ENCODE results near the gene PTP4A2. TPM values are rescaled to one million over a fixed set of nuclear protein-coding genes. Genes with fewer than 3 reads are reported as not detected.

Gene PTP4A2
- total RNA-seq, 1 donor from 2014 or later: 298 TPM

DNA sequence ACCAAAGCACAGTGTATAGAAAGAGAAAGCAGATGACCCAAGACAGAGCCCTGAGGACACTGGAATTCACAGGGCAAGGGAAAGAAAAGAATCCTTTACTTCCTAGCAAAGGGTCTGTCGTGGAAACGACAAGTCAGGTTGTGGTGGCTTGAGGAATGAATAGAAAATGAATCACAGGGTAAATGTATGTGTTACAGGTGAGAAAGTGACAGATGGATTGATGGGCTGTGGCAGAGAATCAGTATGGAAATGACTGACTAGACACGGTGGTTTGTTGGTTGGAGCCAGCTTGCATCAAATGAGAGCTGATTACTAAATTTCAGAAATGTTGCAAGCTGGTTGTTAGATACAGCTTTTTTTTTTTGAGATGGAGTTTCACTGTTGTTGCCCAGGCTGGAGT, 46.9 kb downstream of the PTP4A2 start:
- DNase-seq (ENCODE audit: low read depth): no peak

DNA sequence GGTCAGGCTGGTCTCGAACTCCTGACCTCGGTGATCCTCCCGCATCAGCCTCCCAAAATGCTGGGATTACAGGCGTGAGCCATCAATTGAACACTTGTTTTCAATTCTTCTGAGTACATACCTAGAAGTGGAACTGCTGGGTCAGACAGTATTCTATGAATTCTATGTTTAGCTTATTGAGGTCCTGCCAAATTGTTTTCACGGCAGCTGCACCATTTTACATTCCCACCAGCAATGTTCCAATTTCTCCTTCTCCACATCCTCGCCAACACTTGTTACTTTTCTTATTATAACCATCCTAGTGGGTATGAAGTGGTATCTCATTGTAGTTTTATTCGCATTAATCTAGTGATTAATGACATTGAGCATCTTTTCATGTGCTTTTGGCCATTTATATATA, 49.9 kb downstream of the PTP4A2 start:
- DNase-seq (ENCODE audit: low read depth): peak; percentile 78

DNA sequence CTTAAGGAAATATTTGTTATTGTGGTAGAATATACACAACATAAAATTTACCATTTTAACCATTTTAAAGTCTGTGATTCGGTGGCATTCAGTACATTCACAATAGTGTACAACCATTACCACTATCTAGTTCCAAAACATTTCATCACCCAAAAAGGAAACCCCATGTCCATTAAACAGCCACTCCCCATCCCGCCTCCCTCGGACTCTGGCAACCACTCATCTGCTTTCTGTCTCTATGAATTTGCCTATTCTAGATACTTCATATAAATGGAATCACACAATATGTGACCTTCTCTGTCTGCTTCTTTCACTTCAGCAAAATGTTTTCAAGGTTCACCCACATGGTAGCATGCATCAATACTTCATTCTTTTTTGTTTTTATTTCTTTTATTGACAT, 51.3 kb downstream of the PTP4A2 start:
- DNase-seq (ENCODE audit: low read depth): no peak

DNA sequence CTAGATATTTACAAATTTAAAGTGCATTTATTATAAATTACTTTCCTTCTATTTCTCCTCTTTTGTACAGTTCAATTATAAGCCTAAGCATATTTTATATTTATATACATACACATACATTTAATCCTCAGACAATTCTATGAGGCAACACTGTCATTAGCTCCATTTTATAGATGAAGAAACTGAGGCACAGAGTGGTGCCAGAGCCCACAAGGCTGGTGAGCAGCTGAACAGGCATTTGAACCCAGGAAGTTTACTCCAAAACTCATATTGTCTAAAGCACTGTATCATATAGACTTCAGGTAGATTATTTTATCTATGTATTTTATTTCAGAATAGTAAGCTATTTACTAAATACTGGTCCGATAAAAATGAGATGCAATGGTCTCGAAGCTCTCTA, 52.3 kb downstream of the PTP4A2 start:
- DNase-seq (ENCODE audit: low read depth): no peak

DNA sequence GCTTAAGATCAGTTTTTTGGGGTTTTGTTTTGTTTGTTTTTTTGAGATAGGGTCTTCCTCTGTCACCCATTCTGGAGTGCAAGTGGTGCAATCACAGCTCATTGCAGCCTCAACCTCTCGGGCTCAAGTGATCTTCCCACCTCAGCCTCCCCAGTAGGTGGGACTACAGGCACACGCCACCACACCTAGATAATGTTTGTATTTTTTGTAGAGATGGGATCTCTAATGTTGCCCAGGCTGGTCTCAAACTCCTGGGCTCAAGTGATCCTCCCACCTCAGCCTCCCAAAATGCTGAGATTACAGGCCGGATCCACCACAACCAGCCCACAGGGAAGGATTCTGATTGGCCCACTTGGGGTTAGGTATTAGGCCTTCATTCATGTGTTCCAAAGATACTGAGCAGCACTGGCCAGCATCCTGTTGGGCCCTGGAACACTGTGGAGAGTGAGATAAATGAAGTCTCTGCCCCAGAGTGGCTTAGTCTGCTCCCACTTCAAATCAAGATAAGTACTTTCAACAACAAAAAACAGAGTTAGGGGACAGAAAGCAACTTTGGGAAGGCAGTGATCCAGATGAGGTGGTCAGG, 54.7 kb downstream of the PTP4A2 start:
- no peak for DNase-seq (ENCODE audit: low read depth)

DNA sequence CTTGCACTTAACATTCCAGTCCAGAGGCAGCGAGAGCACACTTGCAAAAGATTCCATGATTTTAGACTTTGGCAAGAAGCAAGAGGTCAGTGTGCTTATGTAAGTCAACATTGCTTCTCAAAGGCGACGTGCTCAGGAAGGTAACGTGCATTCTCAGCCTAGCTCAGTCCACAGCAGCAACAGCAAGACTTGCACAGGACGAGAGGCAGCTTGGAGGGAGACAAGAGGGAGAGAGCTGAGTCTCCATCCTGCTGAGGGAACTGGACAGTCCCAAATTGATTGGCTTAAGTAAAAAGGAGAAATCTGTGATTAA, 56.5 kb downstream of the PTP4A2 start:
- DNase-seq (ENCODE audit: low read depth): no peak

DNA sequence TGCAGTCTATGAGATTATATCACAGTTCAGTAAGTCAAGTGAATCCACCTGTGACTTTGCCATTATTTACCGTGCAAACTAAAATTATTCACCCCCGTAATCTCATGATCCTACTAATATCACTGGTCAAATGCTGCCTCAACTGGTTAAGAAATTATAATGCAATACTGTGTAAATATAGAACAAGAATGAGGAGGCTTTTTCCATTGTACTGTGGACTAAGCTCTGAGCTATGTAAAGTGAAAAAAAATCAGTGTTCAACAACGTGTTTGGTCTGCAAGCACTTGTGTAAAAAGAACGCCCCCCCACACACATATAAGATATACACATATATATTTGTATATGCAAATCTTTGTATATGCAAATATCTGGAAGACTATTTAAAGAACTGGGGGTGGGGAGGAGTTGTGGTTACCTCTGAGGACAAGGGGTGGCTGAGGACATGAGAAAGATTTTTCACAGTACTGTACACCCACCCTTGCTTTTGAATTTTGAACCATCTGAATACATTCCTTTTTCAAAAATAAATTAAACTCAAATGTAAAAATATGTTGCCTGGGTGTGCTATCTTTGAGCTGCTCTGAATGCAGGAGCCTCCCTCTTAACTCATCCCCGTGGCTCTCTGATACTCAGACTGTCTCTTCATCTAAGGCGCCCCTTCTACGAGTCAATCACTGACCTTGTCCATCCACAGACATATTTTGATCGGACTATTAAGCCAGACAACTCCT, 57.0 kb downstream of the PTP4A2 start:
- no peak for DNase-seq (ENCODE audit: low read depth)

DNA sequence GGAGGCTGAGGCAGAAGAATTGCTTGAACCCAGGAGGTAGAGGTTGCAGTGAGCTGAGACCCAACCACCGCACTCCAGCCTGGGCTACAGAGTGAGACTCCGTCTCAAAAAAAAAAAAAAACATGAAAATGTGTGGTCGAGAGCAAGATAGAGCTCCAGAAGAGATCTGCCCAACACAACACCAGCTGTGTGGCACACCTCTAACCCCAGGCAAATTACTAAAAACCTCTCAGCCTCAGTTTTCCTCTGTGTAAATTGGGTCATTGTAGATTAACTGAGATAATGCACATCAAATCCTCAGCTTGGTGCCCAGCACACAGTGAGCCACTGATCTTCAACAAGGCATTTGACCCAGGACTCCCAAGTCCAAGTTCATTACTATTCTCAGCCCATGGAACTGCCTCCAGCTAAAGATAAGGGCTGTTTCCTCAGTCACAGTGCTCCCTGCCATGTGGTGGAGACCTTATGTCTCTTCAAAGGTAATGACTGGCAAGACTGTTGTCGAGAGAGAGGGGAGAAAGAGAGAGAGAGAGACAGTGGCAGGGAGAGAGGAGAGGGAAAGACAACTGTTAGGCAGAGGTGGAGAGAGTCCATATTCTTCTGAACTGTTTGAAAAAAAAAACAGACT, 58.1 kb downstream of the PTP4A2 start:
- no peak for DNase-seq (ENCODE audit: low read depth)

DNA sequence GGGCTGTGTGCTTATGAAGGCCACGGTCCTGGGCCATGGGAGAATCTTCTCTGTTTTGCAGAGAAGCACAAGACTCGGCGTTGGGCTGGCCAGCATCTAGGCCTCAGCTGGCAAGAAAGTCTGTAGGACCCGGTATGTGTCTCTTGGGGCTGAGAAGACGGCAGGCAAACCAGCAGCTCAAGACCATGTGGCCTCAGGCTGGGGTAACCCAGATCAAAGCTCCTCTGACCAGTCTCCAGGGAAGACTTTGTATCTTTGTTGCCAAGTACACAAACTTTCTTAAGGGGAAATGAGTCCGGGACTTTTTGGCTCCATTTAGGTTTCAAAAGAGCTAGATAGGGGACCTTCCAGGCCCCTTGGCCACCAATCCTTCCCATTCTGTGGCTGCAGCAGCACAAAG, 60.1 kb downstream of the PTP4A2 start:
- no peak for DNase-seq (ENCODE audit: low read depth)

DNA sequence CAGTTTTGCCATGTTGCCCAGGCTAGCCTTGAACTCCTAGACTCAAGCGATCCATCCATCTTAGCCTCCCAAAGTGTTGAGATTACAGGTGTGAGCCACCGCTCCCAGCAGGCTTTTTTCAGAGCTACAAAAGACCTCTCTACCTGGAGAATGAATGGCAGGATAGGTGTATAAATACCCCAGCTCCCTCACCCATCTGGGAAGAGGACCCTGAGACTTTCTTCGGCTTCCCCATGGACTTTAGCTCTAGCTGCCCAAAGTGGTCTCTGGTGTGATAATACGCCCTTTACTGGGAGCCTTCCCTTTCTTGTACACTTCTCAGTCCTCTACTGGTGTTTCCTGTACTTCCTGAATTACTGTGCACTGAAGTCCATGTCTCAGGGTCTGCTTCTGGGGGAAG, 60.6 kb downstream of the PTP4A2 start:
- DNase-seq (ENCODE audit: low read depth): no peak

DNA sequence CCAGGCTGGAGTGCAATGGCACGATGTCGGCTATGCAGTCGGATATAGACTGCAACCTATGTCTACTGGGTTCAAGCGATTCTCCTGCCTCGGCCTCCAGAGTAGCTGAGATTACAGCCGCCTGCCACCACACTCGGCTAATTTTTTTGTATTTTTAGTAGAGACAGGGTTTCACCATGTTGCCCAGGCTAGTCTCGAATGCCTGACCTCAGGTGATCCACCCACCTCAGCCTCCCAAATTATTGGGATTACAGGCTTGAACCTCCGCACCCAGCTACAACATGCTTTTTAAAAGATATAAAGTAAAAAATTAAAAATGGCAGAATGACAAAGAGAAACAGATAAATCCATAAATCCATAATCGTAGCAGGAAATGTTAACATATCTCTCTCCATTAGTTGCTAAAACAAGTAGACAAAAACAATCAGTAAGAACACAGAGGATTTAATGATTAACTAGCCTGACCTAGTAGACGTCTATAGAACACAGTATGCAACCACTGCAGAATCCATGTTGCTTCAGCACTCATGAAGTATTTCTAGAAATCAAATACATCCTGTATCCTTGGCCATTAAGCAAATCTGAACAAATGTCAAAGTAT, 62.4 kb downstream of the PTP4A2 start:
- no peak for DNase-seq (ENCODE audit: low read depth)

DNA sequence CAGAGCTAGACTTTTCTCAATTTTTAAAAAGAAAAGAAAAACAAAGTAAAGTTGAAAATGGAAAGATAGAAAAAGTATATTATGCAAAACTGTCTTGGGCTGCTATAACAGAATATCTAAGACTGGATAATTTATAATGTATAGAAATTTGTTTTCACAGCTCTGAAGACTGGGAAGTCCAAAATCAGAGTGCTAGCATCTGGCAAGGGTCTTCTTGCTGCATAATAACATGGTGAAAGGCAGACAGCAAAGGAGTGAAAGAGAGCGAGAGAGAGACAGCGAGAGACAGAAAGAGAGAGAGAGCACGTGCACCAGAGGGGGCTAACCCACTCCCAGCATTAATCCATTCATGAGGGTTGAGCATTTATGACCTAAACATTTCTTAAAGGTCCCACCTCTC, 63.2 kb downstream of the PTP4A2 start:
- DNase-seq (ENCODE audit: low read depth): no peak

DNA sequence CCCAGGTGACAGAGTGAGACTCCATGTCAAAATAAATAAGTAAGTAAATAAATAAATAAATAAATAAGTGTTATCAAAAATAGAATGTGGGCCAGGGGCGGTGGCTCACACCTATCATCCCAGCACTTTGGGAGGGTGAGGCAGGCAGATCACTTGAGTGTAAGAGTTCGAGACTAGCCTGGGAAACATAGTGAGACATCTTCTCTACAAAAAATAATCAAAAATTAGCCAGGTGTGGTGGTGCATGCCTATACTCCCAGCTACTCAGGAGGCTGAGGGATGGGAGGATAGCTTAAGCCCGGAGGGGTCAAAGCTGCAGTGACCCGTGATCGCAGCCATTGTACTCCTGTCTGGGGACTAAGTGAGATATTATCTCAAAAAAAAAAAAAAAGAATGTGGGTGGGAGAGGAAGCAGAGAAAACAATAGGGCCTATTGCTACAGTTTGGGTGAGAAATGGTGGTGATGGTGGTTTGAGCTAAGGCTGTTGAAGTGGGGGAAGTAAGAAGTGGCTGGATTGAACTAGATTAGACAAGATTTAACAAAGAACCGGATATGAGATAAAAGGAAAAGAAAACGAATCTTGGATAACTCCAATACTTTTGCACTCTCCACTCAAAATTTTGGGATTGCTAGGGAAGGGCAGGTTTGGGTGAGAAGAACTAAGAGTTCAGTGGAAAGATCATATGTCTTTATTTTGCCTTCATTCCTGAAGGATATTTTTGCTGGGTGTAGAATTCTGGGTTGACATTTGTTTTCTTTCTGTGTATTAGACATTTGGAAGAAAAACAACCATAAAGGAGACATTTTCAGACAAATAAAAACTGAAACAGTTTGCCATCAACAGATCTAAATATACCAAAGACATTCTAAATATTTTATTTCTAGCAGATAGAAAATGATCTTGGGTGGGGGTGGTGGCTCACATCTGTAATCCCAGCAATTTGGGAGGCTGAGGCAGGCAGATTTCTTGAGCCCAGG, 65.2 kb downstream of the PTP4A2 start:
- DNase-seq (ENCODE audit: low read depth): no peak

DNA sequence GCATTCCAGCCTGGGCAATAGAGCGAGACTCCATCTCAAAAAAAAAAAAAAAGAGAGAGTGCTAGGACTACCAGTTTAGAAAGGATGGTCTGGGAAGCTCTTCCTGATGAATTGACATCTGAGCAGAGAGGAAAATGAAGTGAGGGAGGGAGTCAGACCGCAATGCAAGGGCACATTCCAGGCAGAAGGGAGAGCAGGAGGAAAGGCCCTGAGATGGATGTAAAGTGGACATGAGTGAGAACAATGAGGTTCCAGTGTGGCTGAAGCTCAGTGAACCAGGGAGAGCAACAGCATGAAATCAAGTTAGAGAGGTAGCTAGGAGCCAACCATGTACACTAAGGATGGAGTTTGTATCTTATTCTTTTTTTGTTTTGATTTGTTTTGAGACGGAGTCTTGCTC, 66.5 kb downstream of the PTP4A2 start:
- no peak for DNase-seq (ENCODE audit: low read depth)

DNA sequence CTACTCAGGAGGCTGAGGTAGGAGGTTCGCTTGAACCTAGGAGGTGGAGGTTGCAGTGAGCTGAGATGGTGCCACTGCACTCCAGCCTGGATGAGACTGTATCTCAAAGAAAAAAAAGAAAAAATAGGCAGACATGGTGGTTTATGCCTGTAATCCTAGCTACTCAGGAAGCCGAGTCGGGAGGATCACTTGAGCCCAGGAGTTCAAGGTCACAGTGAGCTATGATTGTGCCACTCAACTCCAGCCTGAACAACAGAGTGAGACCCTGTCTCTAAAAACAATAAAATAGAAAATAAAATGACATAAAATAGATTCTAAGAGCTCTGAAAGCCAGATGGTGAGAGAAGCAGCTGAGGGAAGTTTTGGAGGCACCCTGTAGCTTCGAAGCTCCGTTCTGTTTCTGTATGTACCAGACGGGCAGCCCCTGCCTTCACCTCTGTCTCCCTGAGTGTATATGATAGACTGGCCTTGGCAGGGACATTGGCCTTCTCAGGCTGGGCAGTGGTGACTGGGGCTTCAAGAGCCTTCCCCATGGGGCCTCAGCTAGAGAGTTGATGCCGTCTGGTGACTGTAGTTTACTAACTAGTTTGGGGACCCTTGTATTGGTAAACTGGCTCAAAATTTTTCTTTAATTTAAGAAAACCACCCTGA, 68.0 kb downstream of the PTP4A2 start:
- no peak for DNase-seq (ENCODE audit: low read depth)

DNA sequence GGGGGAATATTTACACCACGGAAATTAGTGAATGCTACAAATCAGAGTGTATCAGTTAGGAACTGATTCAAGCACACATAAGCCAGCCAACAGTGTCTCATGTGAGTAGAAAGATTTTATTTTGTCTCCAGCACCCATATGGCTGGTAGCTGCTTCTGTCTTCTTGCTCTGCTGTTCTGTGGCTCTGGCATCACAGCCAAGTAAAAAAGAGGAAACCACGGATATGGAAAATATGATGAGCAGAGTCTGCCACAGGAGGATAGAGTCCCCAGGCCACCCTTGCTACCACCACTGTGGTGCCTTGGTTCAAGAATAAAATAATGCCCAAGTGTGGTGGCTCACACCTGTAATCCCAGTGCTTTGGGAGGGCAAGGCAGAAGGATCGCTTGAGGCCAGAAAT, 68.7 kb downstream of the PTP4A2 start:
- no peak for DNase-seq (ENCODE audit: low read depth)

DNA sequence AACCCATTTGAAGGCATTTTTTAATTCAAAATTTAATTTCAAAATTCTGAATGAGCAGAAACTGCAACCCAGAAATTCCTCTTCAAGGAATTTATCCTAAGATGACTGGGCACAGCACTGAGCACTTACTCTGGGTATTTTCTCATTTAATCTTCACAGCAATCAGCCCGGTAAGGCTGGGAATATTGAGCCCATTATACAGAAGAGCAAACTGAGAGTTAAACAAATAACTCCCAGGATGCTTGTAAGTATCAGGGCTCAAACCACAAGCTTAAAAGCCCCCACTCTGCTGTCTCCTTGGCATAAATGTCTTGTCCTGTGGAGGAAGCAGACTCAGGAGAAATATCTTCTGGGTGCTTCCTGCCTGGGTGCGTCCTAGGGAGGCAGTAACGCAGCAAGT, 69.3 kb downstream of the PTP4A2 start:
- DNase-seq (ENCODE audit: low read depth): no peak

DNA sequence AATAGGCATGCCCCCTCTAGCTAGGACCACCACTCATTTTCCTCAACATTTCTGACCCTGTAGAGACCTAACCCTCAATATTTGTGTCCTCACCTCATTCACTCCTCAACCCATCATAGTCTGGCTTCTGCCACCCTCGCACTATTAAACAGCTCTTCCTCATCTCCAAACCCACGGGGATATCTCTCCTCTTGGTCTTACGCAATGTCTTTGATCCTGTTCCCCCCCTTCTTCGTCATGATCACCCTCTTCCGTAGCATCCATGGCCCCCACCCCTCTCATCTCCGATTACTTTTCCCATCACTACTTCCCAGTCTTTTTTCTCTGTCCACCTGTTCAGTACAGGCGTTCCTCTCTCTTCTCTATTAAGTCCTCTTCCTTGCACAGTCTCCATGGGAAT, 70.6 kb downstream of the PTP4A2 start:
- no peak for DNase-seq (ENCODE audit: low read depth)

DNA sequence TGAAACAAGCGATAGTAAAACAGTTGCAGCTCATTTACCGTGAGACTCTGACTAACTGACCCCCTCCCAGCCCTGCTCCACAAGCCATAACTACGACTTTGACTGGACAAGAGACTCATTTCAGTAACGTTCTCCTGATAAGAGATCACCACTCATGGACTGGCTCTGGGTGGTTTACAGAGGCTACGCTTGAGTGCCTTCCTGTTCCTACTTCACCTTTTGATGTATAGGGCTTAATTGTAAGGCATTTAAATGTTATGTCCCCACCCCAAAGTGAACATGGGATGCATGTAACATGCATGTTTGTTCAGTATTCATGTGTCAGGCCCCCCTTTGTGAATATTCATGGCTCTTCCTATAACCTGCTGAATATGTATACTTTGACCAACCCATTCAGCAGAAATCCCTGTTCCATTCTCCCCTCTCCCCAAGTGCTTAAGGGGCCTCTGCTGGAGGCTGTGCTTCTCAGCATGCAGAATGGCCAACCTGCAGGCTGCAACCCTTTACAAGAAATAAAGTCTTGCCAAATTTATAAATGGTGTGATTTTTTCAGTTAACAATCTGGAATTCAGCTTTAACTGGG, 71.6 kb downstream of the PTP4A2 start:
- DNase-seq (ENCODE audit: low read depth): no peak

DNA sequence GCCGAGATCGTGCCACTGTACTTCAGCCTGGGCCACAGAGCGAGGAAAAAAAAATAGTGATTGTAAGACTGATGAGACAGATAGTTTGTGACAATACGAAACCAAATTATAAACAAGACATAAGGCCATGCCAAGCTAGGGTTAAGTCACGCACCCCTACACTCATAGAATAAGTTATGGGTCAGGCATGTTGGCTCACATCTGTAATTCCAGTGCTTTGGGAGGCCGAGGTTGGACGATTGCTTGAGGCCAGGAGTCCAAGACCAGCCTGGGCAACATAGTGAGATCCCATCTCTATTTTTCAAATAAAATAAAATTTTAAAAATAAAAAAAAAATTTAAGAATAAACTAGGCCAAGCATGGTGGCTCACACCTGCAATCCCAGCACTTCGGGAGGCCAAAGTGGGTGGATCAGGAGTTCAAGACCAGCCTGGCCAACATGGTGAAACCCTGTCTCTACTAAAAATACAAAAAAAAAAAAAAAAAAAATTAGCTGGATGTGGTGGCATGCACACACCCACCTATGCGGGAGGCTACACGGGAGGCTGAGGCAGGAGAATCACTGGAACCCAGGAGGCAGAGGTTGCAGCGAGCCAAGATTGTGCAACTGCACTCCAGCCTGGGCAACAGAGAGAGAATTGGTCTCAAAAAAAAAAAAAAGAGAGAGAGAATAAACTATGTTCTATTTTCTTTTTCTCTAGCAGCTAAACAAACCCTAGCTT, 72.3 kb downstream of the PTP4A2 start:
- no peak for DNase-seq (ENCODE audit: low read depth)
